ENCODE data around the gene CDK12.

GRCh38 chr17:39530513-39530912 is 69.2 kb downstream of the CDK12 start:
- TF ChIP-seq CTCF (IDR thresholded peaks at IDR 0.05) (no peak), EP300 (IDR thresholded peaks at IDR 0.05) (no peak), POLR2A (IDR thresholded peaks at IDR 0.05) (no peak)

All from ovary (tissue), 3 donors.